Upper lobe of right lung (tissue), 1 donor: ENCODE data around the gene SH3GL1. TPM values are rescaled to one million over a fixed set of nuclear protein-coding genes. Genes with fewer than 3 reads are reported as not detected.
A peak's percentile ranks its signal among the peaks of the same experiment; 100 is the strongest.

Experiments used
- ATAC-seq: fragments of 200-7000 bp; cut with Tn5 transposase; one replicate; pipeline ENCODE4 v1.9.1; 2020; ENCODE audit warnings: mild to moderate bottlenecking, moderate library complexity
- DNase-seq: peaks from one replicate; pipeline ENCODE4 v3.0.0-alpha.2; 2020
- H3K27ac ChIP-seq: fragments of 200-600 bp; one replicate; pipeline ENCODE4 v1.8.0; 2022
- H3K27me3 ChIP-seq: fragments of 200-600 bp; one replicate; pipeline ENCODE4 v1.8.0; 2022; ENCODE audit warnings: mild to moderate bottlenecking
- H3K36me3 ChIP-seq: fragments of 200-600 bp; one replicate; pipeline ENCODE4 v1.8.0; 2022
- H3K4me1 ChIP-seq: fragments of 200-600 bp; one replicate; pipeline ENCODE4 v1.8.0; 2022
- H3K4me3 ChIP-seq: fragments of 200-600 bp; one replicate; pipeline ENCODE4 v1.8.0; 2022; ENCODE audit warnings: mild to moderate bottlenecking
- H3K9me3 ChIP-seq: fragments of 200-600 bp; one replicate; pipeline ENCODE4 v1.8.0; 2022
- intact Hi-C: fragments of 100-400 bp; cut with DNase I; formaldehyde crosslinking; loops from one replicate; pipeline ENCODE4 v1.11.0; 2022
- total RNA-seq: library from RNA; stranded (reverse); fragmentation: NEBNext Ultra II Directional; extraction: Animal tissue kit (Norgen Biotek cat#: 25700); gene quantifications from one replicate; pipeline ENCODE4 v1.2.1, GENCODE V29; 2021
- TF ChIP-seq, protein P1 (sequence below): fragments of 200-600 bp; IDR thresholded peaks from one replicate; pipeline ENCODE4 v1.8.0; 2022; ENCODE audit warnings: antibody characterized with exemption
- donor health status: DM: no; HTN: yes; CAD: no; lungs with severe emphysema.

Gene SH3GL1
- total RNA-seq, 1 donor from 2014 or later: 47.6 TPM

DNA sequence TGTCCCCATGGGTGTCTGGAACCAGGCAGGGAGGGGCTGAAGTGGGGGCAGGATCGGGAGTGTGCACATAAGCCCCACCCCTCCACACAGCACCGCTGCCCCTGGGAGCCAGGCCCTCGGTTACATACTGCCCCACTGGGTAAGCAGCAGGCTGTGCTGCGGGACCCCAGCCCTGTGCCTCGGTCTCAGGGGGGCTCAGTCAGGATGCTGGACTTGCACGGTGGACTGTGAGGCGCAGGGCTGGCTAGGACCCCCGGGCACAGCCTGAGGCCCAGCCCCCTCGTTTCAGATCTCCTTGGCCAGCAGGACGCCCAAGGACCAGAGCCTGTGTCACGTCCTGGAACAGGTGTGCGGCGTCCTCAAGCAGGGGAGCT is 40.7 kb downstream of the SH3GL1 start:
- H3K4me3 ChIP-seq: no peak overlapping the region
- intact Hi-C loops: no loop called here
- H3K4me1 ChIP-seq: no peaks in the 10 kb centered on the region
- H3K36me3 ChIP-seq: peaks cover 66% of the 10 kb centered on the region
- TF ChIP-seq, protein P1, sequence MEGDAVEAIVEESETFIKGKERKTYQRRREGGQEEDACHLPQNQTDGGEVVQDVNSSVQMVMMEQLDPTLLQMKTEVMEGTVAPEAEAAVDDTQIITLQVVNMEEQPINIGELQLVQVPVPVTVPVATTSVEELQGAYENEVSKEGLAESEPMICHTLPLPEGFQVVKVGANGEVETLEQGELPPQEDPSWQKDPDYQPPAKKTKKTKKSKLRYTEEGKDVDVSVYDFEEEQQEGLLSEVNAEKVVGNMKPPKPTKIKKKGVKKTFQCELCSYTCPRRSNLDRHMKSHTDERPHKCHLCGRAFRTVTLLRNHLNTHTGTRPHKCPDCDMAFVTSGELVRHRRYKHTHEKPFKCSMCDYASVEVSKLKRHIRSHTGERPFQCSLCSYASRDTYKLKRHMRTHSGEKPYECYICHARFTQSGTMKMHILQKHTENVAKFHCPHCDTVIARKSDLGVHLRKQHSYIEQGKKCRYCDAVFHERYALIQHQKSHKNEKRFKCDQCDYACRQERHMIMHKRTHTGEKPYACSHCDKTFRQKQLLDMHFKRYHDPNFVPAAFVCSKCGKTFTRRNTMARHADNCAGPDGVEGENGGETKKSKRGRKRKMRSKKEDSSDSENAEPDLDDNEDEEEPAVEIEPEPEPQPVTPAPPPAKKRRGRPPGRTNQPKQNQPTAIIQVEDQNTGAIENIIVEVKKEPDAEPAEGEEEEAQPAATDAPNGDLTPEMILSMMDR: no peak
- no peak overlapping the region for H3K27ac ChIP-seq
- no peak for DNase-seq
- H3K27me3 ChIP-seq: no peaks in the 10 kb centered on the region
- ATAC-seq: peak; percentile 3
- no peaks in the 10 kb centered on the region for H3K9me3 ChIP-seq

- no peak for DNase-seq
- TF ChIP-seq, protein P1: no peak
- Histone ChIP-seq H3K4me3 (no peak overlapping the region), H3K9me3 (no peaks in the 10 kb centered on the region), H3K27ac (no peak overlapping the region), H3K36me3 (peaks cover 60% of the 10 kb centered on the region), H3K4me1 (no peaks in the 10 kb centered on the region), H3K27me3 (no peaks in the 10 kb centered on the region)
- intact Hi-C loops: no loop called here
- ATAC-seq: no peak
Measured at GRCh38 chr19:4358709-4359626, 41.4 kb downstream of the SH3GL1 start.

- TF ChIP-seq, protein P1: no peak
- Histone ChIP-seq H3K9me3 (no peaks in the 10 kb centered on the region), H3K27ac (no peak overlapping the region), H3K4me3 (no peak overlapping the region), H3K4me1 (no peaks in the 10 kb centered on the region), H3K27me3 (no peaks in the 10 kb centered on the region), H3K36me3 (peaks cover 50% of the 10 kb centered on the region)
- DNase-seq (no peak), ATAC-seq (no peak)
- intact Hi-C loops: no loop called here
Measured at GRCh38 chr19:4357921-4358326, 42.4 kb downstream of the SH3GL1 start.

DNA sequence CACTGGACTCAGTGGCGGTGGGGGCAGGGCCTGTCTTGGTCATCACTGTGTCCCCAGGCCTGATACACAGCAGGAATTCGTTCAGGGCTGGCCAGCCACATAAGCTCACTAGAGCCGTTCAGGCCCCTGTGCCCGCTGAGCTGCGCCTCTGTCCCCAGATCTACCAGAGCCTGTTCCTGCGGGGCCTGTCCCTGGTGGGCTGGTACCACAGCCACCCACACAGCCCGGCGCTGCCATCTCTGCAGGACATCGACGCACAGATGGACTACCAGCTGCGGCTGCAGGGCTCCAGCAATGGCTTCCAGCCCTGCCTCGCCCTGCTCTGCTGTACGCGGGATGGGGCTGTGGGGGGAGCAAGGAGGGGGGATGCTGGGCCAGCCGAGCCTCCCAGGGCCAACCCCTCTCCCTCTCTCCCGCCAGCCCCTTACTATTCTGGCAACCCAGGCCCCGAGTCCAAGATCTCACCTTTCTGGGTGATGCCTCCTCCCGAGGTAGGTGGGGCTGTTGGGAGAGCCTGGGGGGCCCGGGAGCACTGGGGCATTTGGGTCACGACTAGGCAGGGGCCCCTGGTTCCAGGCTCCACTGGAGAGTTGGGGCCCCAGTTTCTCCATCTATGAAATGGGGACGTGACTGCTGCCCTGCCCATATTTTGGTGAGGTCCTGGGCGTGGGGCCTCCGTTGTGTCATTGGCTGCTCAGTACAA is 43.1 kb downstream of the SH3GL1 start:
- Histone ChIP-seq H3K4me3 (no peak overlapping the region), H3K9me3 (no peaks in the 10 kb centered on the region), H3K27me3 (no peaks in the 10 kb centered on the region), H3K4me1 (no peaks in the 10 kb centered on the region), H3K36me3 (peaks cover 43% of the 10 kb centered on the region), H3K27ac (no peak overlapping the region)
- intact Hi-C loops: no loop called here
- no peak for DNase-seq
- no peak for ATAC-seq
- TF ChIP-seq, protein P1: no peak

- intact Hi-C loops: no loop called here
- Histone ChIP-seq H3K4me1 (no peaks in the 10 kb centered on the region), H3K36me3 (peaks cover 22% of the 10 kb centered on the region), H3K27ac (no peak overlapping the region), H3K9me3 (no peaks in the 10 kb centered on the region), H3K27me3 (no peaks in the 10 kb centered on the region), H3K4me3 (no peak overlapping the region)
- DNase-seq (no peak), ATAC-seq (no peak)
- TF ChIP-seq, protein P1: no peak
Measured at GRCh38 chr19:4354897-4355296, 45.5 kb downstream of the SH3GL1 start.
